ENCODE measurements around the gene ASPG. TPM values are rescaled to one million over a fixed set of nuclear protein-coding genes. Genes with fewer than 3 reads are reported as not detected.

The ASPG gene
- total and polyA plus RNA-seq, 2 of the 13 experiments (the other 11 are each of a cell fraction or from before 2014, with no cell fraction given) = not detected

- WGBS (ENCODE audit: low lambda C conversion rate) = 3% methylated on average over 19 of the region's 51 CpGs
- no peaks in the 10 kb centered on the region for H3K79me2 ChIP-seq (ENCODE audit: insufficient read depth, low read length)
- H3K9me3 ChIP-seq (ENCODE audit: low read length) = no peaks in the 10 kb centered on the region
- no peaks in the 10 kb centered on the region for H3K36me3 ChIP-seq (replicated peaks in 1 of 2; ENCODE audit: control insufficient read depth in 1 of 2, insufficient read depth in 2 of 2, low read length in 2 of 2)
- no peak overlapping the region for H3K27ac ChIP-seq (ENCODE audit: extremely low read length, insufficient read depth, low read length)
- FAIRE-seq = no peak
- in situ Hi-C loops (cut with HindIII; ENCODE audit: extremely low pct_ligation_motif_present, low pct_unique_long_range_greater_than_20kb) = no loop called here
- peaks cover 17 to 55% of the 10 kb centered on the region in 2 experiments; a peak in 4 of 5 replicates for H3K27me3 ChIP-seq (ENCODE audit: control insufficient read depth in 1 of 2, insufficient read depth in 2 of 2, low read length in 2 of 2)
- H3K4me2 ChIP-seq (ENCODE audit: low read depth, low read length) = no peak overlapping the region
- no peak for TF ChIP-seq ZNF816 (CRISPR knock-in tag; IDR thresholded peaks at IDR 0.05; ENCODE audit: borderline replicate concordance)
- no peak for TF ChIP-seq ZNF280B (CRISPR knock-in tag; IDR thresholded peaks at IDR 0.05; ENCODE audit: borderline replicate concordance)
- no peak for TF ChIP-seq MIXL1 (CRISPR knock-in tag; IDR thresholded peaks at IDR 0.05)
- no peak for TF ChIP-seq NFYB (CRISPR knock-in tag; IDR thresholded peaks at IDR 0.05)
- TF ChIP-seq HNF4A (CRISPR knock-in tag; IDR thresholded peaks at IDR 0.05) = no peak
- TF ChIP-seq ZNF354B (CRISPR knock-in tag; IDR thresholded peaks at IDR 0.05) = no peak
- TF ChIP-seq ZMAT5 (CRISPR knock-in tag; IDR thresholded peaks at IDR 0.05; ENCODE audit: borderline replicate concordance, low read depth) = no peak
- no peak for TF ChIP-seq ZBTB14 (CRISPR knock-in tag; IDR thresholded peaks at IDR 0.05)
- TF ChIP-seq RAD21 (CRISPR knock-in tag; IDR thresholded peaks at IDR 0.05) = no peak
- TF ChIP-seq DNMT3B (CRISPR knock-in tag; conservative IDR thresholded peaks at IDR 0.05) = no peak
- TF ChIP-seq MNT (IDR thresholded peaks at IDR 0.05) = no peak
- no peak for TF ChIP-seq RXRB (CRISPR knock-in tag; IDR thresholded peaks at IDR 0.05; ENCODE audit: borderline replicate concordance)
- TF ChIP-seq ZKSCAN8 (CRISPR knock-in tag; IDR thresholded peaks at IDR 0.05; ENCODE audit: borderline replicate concordance) = no peak
- TF ChIP-seq SIX4 (CRISPR knock-in tag; IDR thresholded peaks at IDR 0.05) = no peak
- TF ChIP-seq PHB2 (IDR thresholded peaks at IDR 0.05; ENCODE audit: partially characterized antibody) = no peak
- no peak for TF ChIP-seq PATZ1 (CRISPR knock-in tag; IDR thresholded peaks at IDR 0.05)
- no TSS peak for BruUV-seq (replicated peaks)
- ChIA-PET POLR2A (no interaction called here), CTCF (ENCODE audit: low intra/inter-chr PET ratio, low total read pairs) (no interaction called here)
- no peaks in the 10 kb centered on the region for H4K20me1 ChIP-seq (ENCODE audit: insufficient read depth, low read length)
- H2AFZ ChIP-seq (ENCODE audit: low read length) = no peak overlapping the region
- no peaks in the 10 kb centered on the region for H3K4me1 ChIP-seq (ENCODE audit: insufficient read depth, low read length)
- H3K4me3 ChIP-seq (replicated peaks in 1 of 3; ENCODE audit: insufficient read depth in 1 of 3, low read depth in 2 of 3, low read length in 3 of 3) = no peak overlapping the region
- intact Hi-C loops (cut with micrococcal nuclease; ENCODE audit: unreplicated experiment) = no loop called here
- DNase-seq (ENCODE audit: low spot score) = no peak
- no peak overlapping the region for H3K9ac ChIP-seq (ENCODE audit: insufficient read depth, low read depth, low read length)
- ATAC-seq = no peak
These were observed 73.6 kb downstream of the ASPG start for GRCh38 chr14:104158827-104159798.

Data from HepG2 (cell line).